HUES6 (cell line): ENCODE results near the gene PDGFA.

ENCODE experiments used
- H3K27ac ChIP-seq: 2 replicates; pipeline ENCODE4 v1.7.0; 2013; ENCODE audit warnings: low read depth, mild to moderate bottlenecking, low read length, inconsistent platforms
- H3K27me3 ChIP-seq: 2 replicates; pipeline ENCODE4 v1.6.1; 2013; ENCODE audit warnings: low read length; ENCODE audit not compliant: control insufficient read depth, insufficient read depth
- H3K36me3 ChIP-seq: 2 replicates; pipeline ENCODE4 v1.6.1; 2013; ENCODE audit warnings: low read length; ENCODE audit not compliant: control insufficient read depth, insufficient read depth
- H3K4me1 ChIP-seq: 2 replicates; pipeline ENCODE4 v1.6.1; 2013; ENCODE audit warnings: low read length; ENCODE audit not compliant: control insufficient read depth, insufficient read depth
- H3K4me3 ChIP-seq: 2 replicates; pipeline ENCODE4 v1.5.1; 2013; ENCODE audit warnings: low read depth, low read length
- H3K9ac ChIP-seq: one replicate; pipeline ENCODE4 v1.6.1; 2013; ENCODE audit warnings: mild to moderate bottlenecking, low read length
- H3K9me3 ChIP-seq: 2 replicates; pipeline ENCODE4 v1.6.1; 2013; ENCODE audit warnings: low read depth, low read length; ENCODE audit not compliant: control insufficient read depth, insufficient read depth

Gene PDGFA

GRCh38 chr7:541661-542060, 22.0 kb upstream of the PDGFA start:
- Histone ChIP-seq H3K27me3 (no peaks in the 10 kb centered on the region), H3K4me3 (no peak overlapping the region), H3K36me3 (no peaks in the 10 kb centered on the region), H3K4me1 (peaks cover 32% of the 10 kb centered on the region), H3K9ac (no peak overlapping the region), H3K9me3 (0 out of 2 replicates have a peak, but pooled peaks cover 5% of the 10 kb centered on the region), H3K27ac (no peak overlapping the region)

GRCh38 chr7:540997-541396, 21.4 kb upstream of the PDGFA start:
- H3K36me3 ChIP-seq = no peaks in the 10 kb centered on the region
- no peak overlapping the region for H3K27ac ChIP-seq
- peaks cover 32% of the 10 kb centered on the region for H3K4me1 ChIP-seq
- 0 out of 2 replicates have a peak, but pooled peaks cover 5% of the 10 kb centered on the region for H3K9me3 ChIP-seq
- H3K9ac ChIP-seq = no peak overlapping the region
- no peaks in the 10 kb centered on the region for H3K27me3 ChIP-seq
- no peak overlapping the region for H3K4me3 ChIP-seq

- H3K9me3 ChIP-seq = 0 out of 2 replicates have a peak, but pooled peaks cover 5% of the 10 kb centered on the region
- no peaks in the 10 kb centered on the region for H3K27me3 ChIP-seq
- H3K9ac ChIP-seq = no peak overlapping the region
- peaks cover 32% of the 10 kb centered on the region for H3K4me1 ChIP-seq
- H3K36me3 ChIP-seq = no peaks in the 10 kb centered on the region
- no peak overlapping the region for H3K27ac ChIP-seq
- no peak overlapping the region for H3K4me3 ChIP-seq
Measured at GRCh38 chr7:540579-540978, 20.9 kb upstream of the PDGFA start.

- no peaks in the 10 kb centered on the region for H3K27me3 ChIP-seq
- peaks cover 32% of the 10 kb centered on the region for H3K4me1 ChIP-seq
- peak overlapping the region; percentile 24 for H3K9ac ChIP-seq
- no peaks in the 10 kb centered on the region for H3K36me3 ChIP-seq
- H3K4me3 ChIP-seq = no peak overlapping the region
- H3K27ac ChIP-seq = no peak overlapping the region; the same call in 1 of the 2 replicates
- no peaks in the 10 kb centered on the region for H3K9me3 ChIP-seq
Measured at GRCh38 chr7:539731-540411, 20.2 kb upstream of the PDGFA start.

- Histone ChIP-seq H3K9ac (peak overlapping the region; percentile 64), H3K9me3 (no peaks in the 10 kb centered on the region), H3K27ac (peak overlapping the region; percentile 65; the same call in 1 of the 2 replicates), H3K36me3 (no peaks in the 10 kb centered on the region), H3K4me1 (peaks cover 32% of the 10 kb centered on the region), H3K27me3 (no peaks in the 10 kb centered on the region), H3K4me3 (no peak overlapping the region)
Measured at GRCh38 chr7:538764-539685, 19.4 kb upstream of the PDGFA start.

- no peaks in the 10 kb centered on the region for H3K9me3 ChIP-seq
- peak overlapping the region; percentile 51 for H3K9ac ChIP-seq
- H3K27me3 ChIP-seq = no peaks in the 10 kb centered on the region
- H3K4me1 ChIP-seq = peaks cover 32% of the 10 kb centered on the region
- peak overlapping the region; percentile 65; the same call in 1 of the 2 replicates for H3K27ac ChIP-seq
- no peaks in the 10 kb centered on the region for H3K36me3 ChIP-seq
- H3K4me3 ChIP-seq = no peak overlapping the region
Measured at GRCh38 chr7:537911-538634, 18.4 kb upstream of the PDGFA start.

GRCh38 chr7:536231-536630, 16.6 kb upstream of the PDGFA start:
- no peaks in the 10 kb centered on the region for H3K27me3 ChIP-seq
- no peak overlapping the region for H3K9ac ChIP-seq
- H3K4me1 ChIP-seq = peaks cover 26% of the 10 kb centered on the region
- no peak overlapping the region for H3K27ac ChIP-seq
- H3K36me3 ChIP-seq = no peaks in the 10 kb centered on the region
- H3K4me3 ChIP-seq = no peak overlapping the region
- no peaks in the 10 kb centered on the region for H3K9me3 ChIP-seq

- no peaks in the 10 kb centered on the region for H3K9me3 ChIP-seq
- H3K36me3 ChIP-seq = no peaks in the 10 kb centered on the region
- no peak overlapping the region for H3K27ac ChIP-seq
- no peaks in the 10 kb centered on the region for H3K27me3 ChIP-seq
- H3K4me3 ChIP-seq = no peak overlapping the region
- no peak overlapping the region for H3K9ac ChIP-seq
- peaks cover 22% of the 10 kb centered on the region for H3K4me1 ChIP-seq
Measured at GRCh38 chr7:534959-535358, 15.3 kb upstream of the PDGFA start.

- H3K27me3 ChIP-seq = no peaks in the 10 kb centered on the region
- no peaks in the 10 kb centered on the region for H3K36me3 ChIP-seq
- H3K9ac ChIP-seq = no peak overlapping the region
- H3K9me3 ChIP-seq = no peaks in the 10 kb centered on the region
- peaks cover 15% of the 10 kb centered on the region for H3K4me1 ChIP-seq
- H3K4me3 ChIP-seq = no peak overlapping the region
- H3K27ac ChIP-seq = no peak overlapping the region
Measured at GRCh38 chr7:534075-534474, 14.4 kb upstream of the PDGFA start.

GRCh38 chr7:533266-533665, 13.6 kb upstream of the PDGFA start:
- Histone ChIP-seq H3K9ac (no peak overlapping the region), H3K27me3 (no peaks in the 10 kb centered on the region), H3K4me3 (no peak overlapping the region), H3K9me3 (no peaks in the 10 kb centered on the region), H3K27ac (no peak overlapping the region), H3K36me3 (no peaks in the 10 kb centered on the region), H3K4me1 (peaks cover 7% of the 10 kb centered on the region)
